Cardiac fibroblast (primary cell): Measurements from ENCODE around the gene STRBP.

Source experiments
- DNase-seq, 2 donors: peaks; one replicate each; pipeline versions ENCODE4 v3.0.0 to v3.0.0-alpha.2; 2010; ENCODE audit warnings: low read depth in 2 of 2
- H3K4me3 ChIP-seq, 2 donors: replicated peaks in 1 of 2; 1 replicate in 1 of 2; 2 replicates in 1 of 2; pipeline ENCODE4 v1.5.1; 2011; ENCODE audit warnings: low read depth in 2 of 2, low read length in 2 of 2, mild to moderate bottlenecking in 2 of 2, moderate library complexity in 1 of 2
- CTCF ChIP-seq: IDR thresholded peaks from one replicate; pipeline ENCODE4 v1.5.1; 2011; ENCODE audit warnings: low read depth, mild to moderate bottlenecking, low read length, inconsistent platforms

The STRBP gene

GRCh38 chr9:123109540-123110279 lies 158.7 kb downstream of the STRBP start:
- no peak overlapping the region for H3K4me3 ChIP-seq
- no peak for TF ChIP-seq CTCF

DNA sequence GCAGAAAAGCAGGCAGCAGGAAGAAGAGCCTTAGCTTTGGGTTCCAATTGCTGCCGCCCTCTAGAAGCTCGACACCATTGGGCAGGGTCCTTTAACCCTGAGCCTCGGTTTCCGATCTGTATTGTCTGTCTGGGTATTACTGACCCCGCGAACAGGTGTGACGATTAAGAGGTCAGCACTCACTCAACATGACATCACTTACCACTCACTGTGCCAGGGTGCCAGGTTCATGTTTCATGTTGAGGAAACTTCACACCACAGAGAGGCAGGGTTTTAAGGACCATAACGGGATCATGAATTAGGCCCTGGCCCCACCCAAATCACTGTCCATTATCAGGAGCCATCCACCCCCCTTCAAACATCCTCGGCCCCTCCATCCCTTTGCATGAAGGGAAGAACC lies 159.4 kb downstream of the STRBP start:
- no peak for DNase-seq

More at GRCh38 chr9:123109540-123110279, 158.7 kb downstream of the STRBP start:
- no peak for DNase-seq

GRCh38 chr9:123107639-123108285 lies 160.6 kb downstream of the STRBP start:
- H3K4me3 ChIP-seq: no peak overlapping the region
- no peak for TF ChIP-seq CTCF
- no peak for DNase-seq

More for the DNA sequence above, 159.4 kb downstream of the STRBP start:
- no peak overlapping the region for H3K4me3 ChIP-seq
- no peak for TF ChIP-seq CTCF

GRCh38 chr9:123105490-123105889 lies 162.9 kb downstream of the STRBP start:
- DNase-seq: no peak
- TF ChIP-seq CTCF: no peak
- H3K4me3 ChIP-seq: no peak overlapping the region

- no peak overlapping the region for H3K4me3 ChIP-seq
- no peak for DNase-seq
- TF ChIP-seq CTCF: no peak
These were observed 163.6 kb downstream of the STRBP start for GRCh38 chr9:123104807-123105206.

DNA sequence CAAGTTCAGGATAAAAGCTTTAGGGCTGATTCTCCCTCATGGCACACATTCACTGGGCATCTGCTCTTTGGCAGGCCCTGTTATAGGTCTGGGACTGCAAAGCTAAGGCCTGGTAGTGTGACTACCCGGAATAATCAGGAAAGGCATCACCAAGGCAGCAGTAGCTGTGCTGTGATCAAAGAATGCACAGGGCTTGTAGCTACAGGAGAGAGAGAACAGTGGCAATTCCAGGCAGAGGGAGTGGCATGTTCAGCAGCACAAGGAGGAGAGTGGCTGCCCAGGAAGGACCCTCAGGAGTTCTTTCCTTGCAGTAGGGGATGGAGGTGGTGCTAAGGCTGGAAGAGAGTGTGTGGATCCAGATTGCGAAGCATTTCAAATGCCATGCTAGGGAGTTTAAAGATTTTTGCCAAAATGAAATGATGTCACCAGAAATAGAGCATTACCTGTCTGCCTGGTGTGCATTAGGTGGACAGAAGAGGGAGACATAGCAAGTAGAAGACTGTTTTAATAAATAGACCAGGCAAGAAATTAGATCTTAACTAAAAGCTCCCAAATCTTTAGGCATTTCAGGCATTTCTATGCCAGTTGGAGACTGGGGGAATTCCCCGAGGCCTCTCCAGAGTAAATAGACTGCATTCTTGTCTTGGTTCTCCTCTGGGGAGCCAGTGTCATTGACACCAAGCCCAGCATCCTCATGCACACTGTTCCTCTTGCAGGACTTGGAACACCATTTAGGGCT lies 165.8 kb downstream of the STRBP start:
- TF ChIP-seq CTCF: peak; percentile 17
- H3K4me3 ChIP-seq: no peak overlapping the region
- peak in 1 of 2 donors; percentile 18 for DNase-seq
